ENCODE results near the gene NSD2.

The NSD2 gene

GRCh38 chr4:1928356-1929239 lies 57.4 kb downstream of the NSD2 start:
- no peak for DNase-seq (ENCODE audit: low read depth)
- no peak overlapping the region for H3K4me3 ChIP-seq (ENCODE audit: low read depth, low read length)

- no peak for DNase-seq (ENCODE audit: low read depth)
- no peak overlapping the region for H3K4me3 ChIP-seq (ENCODE audit: low read depth, low read length)
Observed at GRCh38 chr4:1932736-1933135, 61.5 kb downstream of the NSD2 start.

DNA sequence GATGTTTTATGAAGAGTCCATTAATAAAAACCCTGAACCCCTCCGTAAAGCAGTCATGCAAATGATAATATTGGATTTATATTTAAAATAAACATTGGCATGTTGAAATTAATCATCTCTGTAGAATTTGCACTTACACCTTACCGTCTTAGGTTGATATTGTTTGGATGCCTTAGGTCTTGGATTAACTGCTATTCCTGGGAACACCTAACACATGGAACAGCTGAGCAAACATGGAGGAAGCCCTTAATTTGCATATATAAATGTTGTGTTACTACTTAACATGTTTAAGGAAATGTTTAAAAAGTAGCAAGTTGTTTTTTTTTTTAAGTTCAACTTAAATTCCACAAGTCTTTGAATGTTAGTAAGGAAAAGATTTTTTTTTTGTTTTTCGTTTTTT lies 62.5 kb downstream of the NSD2 start:
- no peak for DNase-seq (ENCODE audit: low read depth)
- H3K4me3 ChIP-seq (ENCODE audit: low read depth, low read length) = no peak overlapping the region

- H3K4me3 ChIP-seq (ENCODE audit: low read depth, low read length) = no peak overlapping the region
- DNase-seq (ENCODE audit: low read depth) = no peak
Observed at GRCh38 chr4:1937550-1937949, 66.4 kb downstream of the NSD2 start.

DNA sequence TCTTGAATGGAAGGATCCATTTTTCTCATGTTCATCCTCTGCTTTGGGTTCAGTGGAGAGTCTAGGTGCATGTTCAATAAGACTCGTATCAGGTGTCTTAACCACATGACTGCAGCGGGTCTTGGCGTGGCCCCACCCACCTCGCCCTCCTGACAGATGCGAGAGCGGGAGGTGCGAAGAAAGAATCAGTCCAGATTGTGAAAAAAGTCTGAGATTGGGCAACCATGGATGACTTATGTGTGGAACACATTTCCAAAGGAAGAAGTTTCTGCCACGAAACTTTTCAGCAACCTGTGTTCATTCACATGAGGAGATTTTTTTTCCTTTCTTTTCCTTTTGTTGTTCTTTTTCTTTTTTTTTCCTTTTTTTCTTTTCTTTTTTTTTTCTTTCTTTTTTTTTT lies 66.8 kb downstream of the NSD2 start:
- no peak for DNase-seq (ENCODE audit: low read depth)
- H3K4me3 ChIP-seq (ENCODE audit: low read depth, low read length) = no peak overlapping the region

DNA sequence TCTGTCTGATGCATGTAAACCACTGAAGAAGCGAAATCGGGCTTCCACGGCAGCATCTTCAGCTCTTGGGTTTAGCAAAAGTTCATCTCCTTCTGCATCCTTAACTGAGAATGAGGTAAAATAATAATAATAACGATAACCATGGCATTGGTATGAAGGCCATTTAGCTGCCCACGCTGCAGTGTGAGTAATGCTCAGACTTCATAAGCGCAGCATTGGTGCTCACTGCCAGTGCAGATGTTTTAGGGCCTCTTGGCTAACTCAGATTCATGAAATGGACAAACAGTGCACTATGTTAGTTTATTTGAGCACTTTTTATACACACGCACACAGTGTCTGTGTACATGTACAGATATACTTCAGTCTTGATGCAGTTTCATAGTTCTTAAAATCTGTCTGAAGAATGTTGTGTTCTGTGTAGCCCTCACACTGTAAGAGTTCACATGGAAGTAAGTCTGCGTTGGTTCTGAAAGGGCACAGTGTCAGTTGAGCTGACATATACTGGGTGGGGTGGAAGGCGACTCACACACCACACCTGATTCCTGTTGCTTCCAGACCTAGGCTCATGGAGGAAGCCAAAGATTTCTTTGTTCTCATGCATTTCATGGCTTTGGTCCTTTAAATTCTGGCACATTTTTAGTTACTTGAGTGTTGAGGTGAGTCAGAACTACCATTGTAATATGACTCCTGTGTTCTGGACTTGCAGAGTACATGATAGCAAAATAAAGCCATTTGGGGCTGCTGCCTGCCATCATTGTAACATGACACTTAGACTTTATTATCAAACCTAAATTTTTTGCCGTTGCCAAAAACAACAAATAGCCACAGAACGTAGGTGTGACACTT lies 68.7 kb downstream of the NSD2 start:
- peak; percentile 77 for DNase-seq (ENCODE audit: low read depth)
- no peak overlapping the region for H3K4me3 ChIP-seq (ENCODE audit: low read depth, low read length)

DNA sequence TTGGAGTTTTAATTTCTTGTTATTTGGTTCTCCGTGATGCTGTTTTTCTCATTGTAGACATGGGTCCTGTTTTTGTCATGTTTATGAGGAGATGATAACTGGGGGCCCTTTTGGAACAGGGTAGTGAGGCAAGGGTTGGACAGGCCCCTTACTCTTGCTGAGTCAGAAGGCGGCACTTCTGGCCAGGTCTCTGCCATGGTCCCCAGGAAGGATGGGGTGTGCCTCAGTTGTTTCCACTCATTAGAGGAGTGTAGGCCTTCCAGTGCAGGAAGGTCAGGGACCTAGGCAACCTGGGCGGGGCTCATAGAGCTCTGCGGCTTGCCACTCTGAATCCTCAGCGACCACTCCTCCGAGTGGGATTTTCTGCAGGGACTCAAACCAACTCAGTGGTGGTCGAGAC lies 69.4 kb downstream of the NSD2 start:
- DNase-seq (ENCODE audit: low read depth) = no peak
- no peak overlapping the region for H3K4me3 ChIP-seq (ENCODE audit: low read depth, low read length)

DNA sequence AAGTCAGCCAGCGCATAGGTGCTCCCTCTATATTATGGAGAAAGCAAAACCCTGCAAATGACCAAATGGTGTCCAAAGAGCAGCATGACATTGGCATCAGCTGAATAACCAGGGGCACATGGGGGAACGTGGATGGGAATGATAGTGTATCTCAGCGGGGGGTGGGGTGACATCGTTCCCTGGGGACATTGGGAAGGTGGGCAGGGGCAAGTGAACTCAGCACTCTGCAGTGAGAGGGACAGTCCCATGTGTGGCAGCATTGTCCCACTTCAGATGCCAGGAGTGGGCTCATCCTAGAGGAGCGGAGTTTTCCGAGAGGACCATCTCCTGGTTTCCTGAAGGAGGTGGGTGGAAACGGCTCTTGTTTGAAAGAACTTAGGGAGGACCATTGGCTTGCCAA lies 72.7 kb downstream of the NSD2 start:
- H3K4me3 ChIP-seq (ENCODE audit: low read depth, low read length) = no peak overlapping the region
- DNase-seq (ENCODE audit: low read depth) = no peak

DNA sequence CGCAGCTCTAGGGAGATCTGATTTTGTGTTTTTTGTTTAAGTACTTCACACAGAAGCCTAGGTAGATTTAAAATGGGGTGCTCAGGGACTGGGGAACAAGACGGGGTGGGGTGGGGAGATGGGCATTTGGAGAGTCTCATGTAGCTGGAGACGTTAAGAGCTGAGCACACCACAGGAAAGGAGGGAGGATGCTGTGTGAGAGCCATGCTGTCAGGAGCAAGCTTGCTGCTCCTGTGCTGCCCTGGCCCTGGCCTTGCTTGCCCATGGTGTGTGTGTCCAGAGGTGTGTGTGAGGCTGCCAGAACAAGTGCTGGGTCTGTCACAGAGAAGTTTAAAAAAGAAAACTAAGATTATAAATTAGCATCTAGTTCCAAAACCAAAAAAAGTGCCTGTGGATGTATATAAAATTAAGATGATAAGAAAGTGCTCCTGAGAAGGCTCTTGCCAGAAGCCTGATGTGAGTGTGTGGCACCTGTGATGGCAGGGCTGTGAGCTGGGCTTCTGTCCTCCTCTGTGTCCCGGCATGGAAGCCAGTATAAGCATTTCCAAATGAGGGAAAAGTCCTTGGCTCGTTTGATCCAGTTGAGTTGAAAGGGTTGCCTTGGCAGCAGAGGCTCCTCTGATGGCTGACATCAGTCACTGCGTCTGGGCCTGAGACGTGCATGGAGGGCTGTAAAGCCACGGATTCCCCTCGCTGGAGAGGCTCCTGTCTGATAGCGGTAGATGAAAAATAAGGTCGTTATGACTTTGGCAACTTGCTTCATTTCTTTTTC lies 74.1 kb downstream of the NSD2 start:
- no peak overlapping the region for H3K4me3 ChIP-seq (ENCODE audit: low read depth, low read length)
- no peak for DNase-seq (ENCODE audit: low read depth)

DNA sequence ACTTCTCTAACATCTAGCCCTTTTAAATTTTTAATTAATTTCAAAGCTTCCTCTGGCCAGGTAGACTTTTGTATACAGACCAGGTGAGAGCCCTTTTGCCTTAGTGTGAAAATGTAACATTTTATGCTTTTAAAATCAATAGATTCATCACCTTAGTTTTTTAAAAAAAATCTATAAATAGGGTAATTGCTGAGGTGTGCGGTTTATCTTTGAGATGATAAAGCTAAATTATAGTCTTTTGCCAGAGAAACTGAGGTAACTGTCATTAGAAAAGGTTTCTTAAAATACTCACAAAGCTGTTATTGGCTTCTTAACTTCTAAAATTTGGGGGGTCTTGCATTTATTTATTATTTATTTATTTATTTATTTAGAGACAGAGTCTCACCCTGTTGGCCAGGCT lies 74.7 kb downstream of the NSD2 start:
- no peak overlapping the region for H3K4me3 ChIP-seq (ENCODE audit: low read depth, low read length)
- no peak for DNase-seq (ENCODE audit: low read depth)

GRCh38 chr4:1948232-1948631 lies 77.0 kb downstream of the NSD2 start:
- H3K4me3 ChIP-seq (ENCODE audit: low read depth, low read length) = no peak overlapping the region
- no peak for DNase-seq (ENCODE audit: low read depth)

DNA sequence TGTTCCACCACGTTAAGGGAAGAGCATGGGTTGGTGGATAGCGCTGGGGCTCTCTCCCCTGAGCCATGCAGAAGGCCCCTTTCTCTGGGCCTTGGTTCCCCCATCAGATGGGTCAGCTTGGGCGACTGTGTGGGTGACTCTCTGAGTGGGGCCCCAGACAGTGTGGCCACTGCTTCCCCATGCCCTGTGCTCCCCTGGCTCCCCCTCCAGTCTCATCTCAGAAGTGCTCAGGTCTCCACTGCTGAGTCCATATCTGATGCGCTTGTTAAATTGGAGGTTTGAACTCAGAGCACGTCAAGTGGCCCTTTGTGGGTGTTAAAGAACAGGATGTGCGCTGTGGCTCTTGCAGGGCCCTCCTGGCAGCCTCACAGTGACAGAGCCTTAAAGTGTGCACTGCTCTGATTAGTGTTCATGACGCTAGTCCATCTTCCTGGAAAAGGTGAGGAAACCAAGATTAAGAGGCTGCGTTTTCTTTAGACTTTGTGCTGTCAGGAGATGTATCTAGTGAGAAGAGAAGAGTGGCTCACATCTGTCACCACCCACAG lies 77.8 kb downstream of the NSD2 start:
- H3K4me3 ChIP-seq (ENCODE audit: low read depth, low read length) = no peak overlapping the region
- DNase-seq (ENCODE audit: low read depth) = no peak

- H3K4me3 ChIP-seq (ENCODE audit: low read depth, low read length) = no peak overlapping the region
- no peak for DNase-seq (ENCODE audit: low read depth)
Observed at GRCh38 chr4:1950369-1950768, 79.2 kb downstream of the NSD2 start.

- no peak for DNase-seq (ENCODE audit: low read depth)
- H3K4me3 ChIP-seq (ENCODE audit: low read depth, low read length) = no peak overlapping the region
Observed at GRCh38 chr4:1952058-1952700, 81.0 kb downstream of the NSD2 start.

DNA sequence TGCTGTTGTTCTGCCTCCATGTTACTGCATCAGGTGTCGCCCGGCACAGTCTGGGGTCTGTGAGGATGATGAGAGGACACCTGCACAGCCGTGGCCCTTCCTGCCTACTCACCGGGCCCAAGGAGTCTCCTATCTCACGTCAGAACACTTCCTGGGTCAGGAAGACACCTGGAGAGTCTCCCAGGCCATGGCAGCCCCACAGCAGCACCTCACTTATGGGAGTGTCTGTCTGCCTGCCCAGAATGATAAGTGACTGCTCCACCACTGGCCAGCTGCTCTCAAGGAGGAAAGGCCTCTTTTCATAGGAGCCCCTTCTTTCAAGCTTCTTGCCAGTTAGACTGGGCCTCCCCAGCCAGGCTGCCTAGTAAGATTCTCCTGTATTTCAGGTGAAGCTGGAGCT lies 81.5 kb downstream of the NSD2 start:
- DNase-seq (ENCODE audit: low read depth) = no peak
- no peak overlapping the region for H3K4me3 ChIP-seq (ENCODE audit: low read depth, low read length)

DNA sequence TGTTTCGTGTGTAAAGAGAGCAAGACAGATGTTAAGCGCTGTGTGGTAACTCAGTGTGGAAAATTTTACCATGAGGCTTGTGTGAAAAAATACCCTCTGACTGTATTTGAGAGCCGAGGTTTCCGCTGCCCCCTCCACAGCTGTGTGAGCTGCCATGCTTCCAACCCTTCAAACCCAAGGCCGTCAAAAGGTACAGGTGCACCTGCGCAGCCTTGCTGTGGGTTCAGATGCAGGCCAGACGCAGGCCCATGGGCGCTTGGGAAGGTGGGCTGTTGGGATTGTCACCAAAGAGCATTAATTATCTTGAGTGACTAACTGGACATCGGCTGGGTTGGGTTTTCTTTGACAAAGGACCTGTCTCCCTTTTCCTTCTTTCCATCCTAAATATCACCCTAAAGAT lies 82.1 kb downstream of the NSD2 start:
- H3K4me3 ChIP-seq (ENCODE audit: low read depth, low read length) = no peak overlapping the region
- DNase-seq (ENCODE audit: low read depth) = no peak

DNA sequence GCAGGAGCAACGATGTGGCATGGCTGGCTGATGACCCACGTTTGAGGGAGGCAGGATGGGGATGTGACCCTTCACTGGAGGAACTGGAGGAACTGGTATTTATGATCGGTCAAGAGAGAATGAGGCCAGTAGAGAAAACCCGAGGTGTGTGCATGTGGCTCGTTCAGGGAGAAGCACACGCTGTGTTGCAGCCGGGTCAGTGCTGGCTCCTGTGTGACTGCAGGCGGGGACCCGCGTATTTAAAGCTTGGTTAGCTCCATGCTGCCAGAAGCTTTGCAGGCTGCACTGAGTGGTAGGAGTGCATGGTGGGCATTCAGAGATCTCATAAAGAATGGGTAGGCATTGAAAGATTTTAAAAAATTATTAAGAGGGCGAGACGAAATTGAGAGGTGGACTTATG lies 85.4 kb downstream of the NSD2 start:
- H3K4me3 ChIP-seq (ENCODE audit: low read depth, low read length) = no peak overlapping the region
- no peak for DNase-seq (ENCODE audit: low read depth)

GRCh38 chr4:1958276-1959103 lies 87.3 kb downstream of the NSD2 start:
- H3K4me3 ChIP-seq (ENCODE audit: low read depth, low read length) = no peak overlapping the region
- DNase-seq (ENCODE audit: low read depth) = no peak

DNA sequence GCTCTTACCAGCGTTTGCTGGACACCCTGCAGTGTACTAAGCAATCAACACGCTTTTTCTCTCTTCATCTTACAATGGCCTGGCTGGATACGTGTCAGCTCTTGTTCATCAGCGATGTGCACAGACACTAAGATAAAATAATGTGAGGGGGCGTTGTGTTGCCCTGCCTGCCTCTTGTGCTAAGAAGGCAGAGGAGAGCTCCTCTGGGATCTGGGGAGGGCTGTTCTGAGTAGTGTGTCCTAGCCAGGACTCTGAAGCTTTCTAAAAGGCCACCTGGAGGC lies 87.9 kb downstream of the NSD2 start:
- no peak overlapping the region for H3K4me3 ChIP-seq (ENCODE audit: low read depth, low read length)
- DNase-seq (ENCODE audit: low read depth) = no peak

Data from skeletal muscle cell (primary cell).